Caco-2 (cell line): ENCODE results near the gene ARPIN. TPM values are rescaled to one million over a fixed set of nuclear protein-coding genes. Genes with fewer than 3 reads are reported as not detected.
"Not testable (repeated sequence)": the region's sequence is repeated elsewhere in the genome, so short reads cannot be mapped to it uniquely, and the experiment has no call there.

Experiments
- Bru-seq: library from RNA; stranded (reverse); fragments of 400-500 nt; gene quantifications from one replicate; lab custom pipeline; 2021; lab: Mats Ljungman, UMichigan
- BruChase-seq, 2 experiments: library from RNA; stranded (reverse); fragments of 400-500 nt; gene quantifications; one replicate each; lab custom pipeline; 2021; lab: Mats Ljungman, UMichigan
- BruUV-seq: library from RNA; stranded (reverse); fragments of 400-500 nt; replicated peaks from 2 replicates; lab custom pipeline; 2021; lab: Mats Ljungman, UMichigan
- CTCF ChIA-PET: fragments of 300-600 bp; sonication (Branson Sonifier 250); formaldehyde crosslinking; loops from one replicate; lab custom pipeline; 2022; ENCODE audit warnings: antibody characterized with exemption; lab: Charles Lee
- POLR2A ChIA-PET: fragments of 300-600 bp; sonication (Branson Sonifier 250); formaldehyde crosslinking; loops from one replicate; lab custom pipeline; 2022; ENCODE audit warnings: antibody characterized with exemption; lab: Charles Lee
- DNase-seq, 2 experiments: peaks; one replicate each; pipeline versions ENCODE4 v3.0.0 to v3.0.0-alpha.2; 2020 to 2022
- H3K27me3 ChIP-seq: replicated peaks from 2 replicates; pipeline ENCODE4 v1.6.0; 2011; ENCODE audit warnings: low read length; ENCODE audit not compliant: control insufficient read depth, insufficient read depth
- H3K36me3 ChIP-seq: 2 replicates; pipeline ENCODE4 v1.5.1; 2011; ENCODE audit warnings: low read length; ENCODE audit not compliant: control insufficient read depth, insufficient read depth
- H3K4me1 ChIP-seq: fragments of 250-450 bp; sonication (Bioruptor Pico); 2 replicates; pipeline ENCODE4 v1.5.1; 2020; ENCODE audit warnings: mild to moderate bottlenecking
- H3K4me3 ChIP-seq: 2 replicates; pipeline ENCODE4 v1.5.1; 2011; ENCODE audit warnings: low read depth, mild to moderate bottlenecking, control low read depth, low read length
- H3K9me3 ChIP-seq: fragments of 250-450 bp; sonication (Bioruptor Pico); 2 replicates; pipeline ENCODE4 v1.5.1; 2020; ENCODE audit warnings: mild to moderate bottlenecking, moderate library complexity
- H3K27ac Mint-ChIP-seq: one replicate; pipeline ENCODE4 v1.8.0; 2022; ENCODE audit warnings: mixed read lengths; ENCODE audit not compliant: unreplicated experiment
- H3K27me3 Mint-ChIP-seq: one replicate; pipeline ENCODE4 v1.8.0; 2022; ENCODE audit warnings: mixed read lengths; ENCODE audit not compliant: insufficient read depth, unreplicated experiment
- H3K36me3 Mint-ChIP-seq: one replicate; pipeline ENCODE4 v1.8.0; 2022; ENCODE audit warnings: mild to moderate bottlenecking, mixed read lengths; ENCODE audit not compliant: insufficient read depth, unreplicated experiment
- H3K4me1 Mint-ChIP-seq: one replicate; pipeline ENCODE4 v1.8.0; 2022; ENCODE audit warnings: low read depth, mixed read lengths; ENCODE audit not compliant: unreplicated experiment
- H3K4me3 Mint-ChIP-seq: one replicate; pipeline ENCODE4 v1.8.0; 2022; ENCODE audit warnings: mild to moderate bottlenecking, moderate library complexity, mixed read lengths; ENCODE audit not compliant: unreplicated experiment
- H3K9me3 Mint-ChIP-seq: one replicate; pipeline ENCODE4 v1.8.0; 2022; ENCODE audit warnings: mixed read lengths; ENCODE audit not compliant: unreplicated experiment
- CTCF ChIP-seq, 2 experiments: fragments of 200-600 bp in 1 of 2; IDR thresholded peaks; 1 replicate in 1 of 2; 2 replicates in 1 of 2; pipeline versions ENCODE4 v1.5.1 to v1.8.0; 2011 to 2022; ENCODE audit warnings: antibody characterized with exemption in 1 of 2, control low read depth in 1 of 2, inconsistent platforms in 1 of 2, low read depth in 1 of 2, low read length in 1 of 2, mild to moderate bottlenecking in 1 of 2, moderate library complexity in 1 of 2; ENCODE audit not compliant: insufficient read depth in 1 of 2, severe bottlenecking in 1 of 2, unreplicated experiment in 1 of 2
- intact Hi-C: fragments of 100-400 bp; cut with micrococcal nuclease; formaldehyde crosslinking; loops from one replicate; pipeline ENCODE4 v1.10.0; 2022; ENCODE audit not compliant: unreplicated experiment
- long read RNA-seq: library from polyadenylated mRNA; stranded (forward); transcript quantifications from one replicate; pipeline ENCODE4 v2.0.0, GENCODE V29; 2022
- total RNA-seq: library from RNA; stranded (reverse); gene quantifications from 2 replicates; pipeline ENCODE4 v1.2.3, GENCODE V29; 2022

ARPIN gene
- total RNA-seq (11.5 and 13.3 TPM in 2 replicates), Bru-seq, nascent RNA (percentile 63 among the genes with signal in this experiment), BruChase-seq, experiment 1, labeled RNA remaining after a 2-hour chase (percentile 72 among the genes with signal in this experiment), BruChase-seq, experiment 2, labeled RNA remaining after a 6-hour chase (percentile 87 among the genes with signal in this experiment)
- long read RNA-seq, full-length matches to known transcripts: 5 of 9 reads
- long read RNA-seq, partial matches to known transcripts: 1 of 9 reads
- long read RNA-seq, other reads (novel, unspliced or antisense): 3 of 9 reads

- ChIA-PET POLR2A (interaction anchor here (0.6 to 1.1 kb wide), 2 partner anchors 29 to 162 kb away, joined by 3 to 4 read pairs; no protein-coding TSS in a partner anchor), CTCF (interaction anchor here (1.1 to 1.4 kb wide), 2 partner anchors 14 to 59 kb away, joined by 4 to 5 read pairs; no protein-coding TSS in a partner anchor)
- Histone ChIP-seq H3K4me1 (peaks cover 23% of the 10 kb centered on the region), H3K36me3 (no peaks in the 10 kb centered on the region; the same call in 1 of the 2 replicates), H3K9me3 (no peaks in the 10 kb centered on the region), H3K4me3 (peak within 1 kb of the TSS; percentile 54), H3K27me3 (no peaks in the 10 kb centered on the region)
- no TSS peak for BruUV-seq
- H3K27ac Mint-ChIP-seq: peak within 1 kb of the TSS; percentile 75
- H3K4me3 Mint-ChIP-seq: peak within 1 kb of the TSS; percentile 84
- DNase-seq: peak; percentile 67 to 77
- no peak for TF ChIP-seq CTCF (IDR thresholded peaks at IDR 0.05; ENCODE audit: insufficient read depth in 1 of 2, low read depth in 1 of 2, low read length in 1 of 2, severe bottlenecking in 1 of 2, unreplicated experiment in 1 of 2)
- peaks cover 5% of the 10 kb centered on the region for H3K36me3 Mint-ChIP-seq
- H3K27me3 Mint-ChIP-seq: no peaks in the 10 kb centered on the region
- H3K9me3 Mint-ChIP-seq: no peaks in the 10 kb centered on the region
- intact Hi-C loops: loop anchor here (2.0 to 5.0 kb wide), 2 partner anchors 14 to 174 kb away; no protein-coding TSS in a partner anchor
- H3K4me1 Mint-ChIP-seq: peaks cover 33% of the 10 kb centered on the region
These were observed at the start of gene ARPIN for GRCh38 chr15:89912674-89913396. ARPIN (minus strand) TSS chr15:89912952; CDS start chr15:89912835, 117 bp downstream.

DNA sequence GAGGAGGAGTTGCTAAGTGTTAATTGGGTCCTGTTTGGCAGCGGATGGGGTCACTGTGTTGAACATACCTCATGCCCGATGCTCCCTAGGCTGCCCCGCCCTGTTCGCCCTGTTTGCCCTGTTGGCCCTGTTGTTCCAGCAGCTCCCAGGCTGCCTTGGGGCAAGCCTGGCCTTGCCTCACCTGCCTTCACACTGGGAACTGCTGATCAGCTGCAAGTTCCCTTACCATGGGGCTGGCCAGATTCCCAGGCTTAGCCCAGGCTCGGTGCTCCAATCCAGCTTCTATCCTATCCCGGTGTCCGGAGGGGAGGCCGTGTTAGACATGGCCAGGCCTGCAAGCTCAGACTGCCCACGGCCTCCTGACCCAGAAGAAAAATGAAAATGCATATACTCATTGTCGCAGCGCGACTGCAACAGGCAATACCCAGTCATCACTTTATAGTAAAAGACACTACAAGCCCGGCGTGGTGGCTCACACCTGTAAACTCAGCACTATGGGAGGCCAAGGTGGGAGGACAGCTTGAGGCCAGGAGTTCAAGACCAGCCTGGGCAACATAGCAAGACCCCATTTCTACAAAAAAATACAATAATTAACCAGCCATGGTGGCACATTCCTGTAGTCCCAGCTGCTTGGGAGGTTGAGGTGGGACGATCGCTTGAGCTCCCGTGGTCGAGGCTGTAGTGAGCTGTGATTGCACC lies 45.5 kb upstream of the ARPIN start:
- intact Hi-C loops: no loop called here
- Histone ChIP-seq H3K4me3 (no peak overlapping the region), H3K27me3 (no peaks in the 10 kb centered on the region), H3K36me3 (no peaks in the 10 kb centered on the region), H3K9me3 (no peaks in the 10 kb centered on the region), H3K4me1 (no peaks in the 10 kb centered on the region)
- Mint-ChIP-seq H3K27ac (no peak overlapping the region), H3K27me3 (no peaks in the 10 kb centered on the region), H3K4me1 (no peaks in the 10 kb centered on the region), H3K36me3 (no peaks in the 10 kb centered on the region), H3K4me3 (no peak overlapping the region), H3K9me3 (peaks cover 11% of the 10 kb centered on the region)
- peak; percentile 7 to 41 for DNase-seq
- no peak for TF ChIP-seq CTCF (IDR thresholded peaks at IDR 0.05; ENCODE audit: insufficient read depth in 1 of 2, low read depth in 1 of 2, low read length in 1 of 2, severe bottlenecking in 1 of 2, unreplicated experiment in 1 of 2)
- BruUV-seq: no TSS peak
- ChIA-PET CTCF (no interaction called here), POLR2A (no interaction called here)

GRCh38 chr15:89955449-89955998 lies 42.8 kb upstream of the ARPIN start:
- CTCF ChIA-PET, POLR2A ChIA-PET, H3K36me3 ChIP-seq, H3K27ac Mint-ChIP-seq, H3K4me3 ChIP-seq, DNase-seq, H3K27me3 ChIP-seq, BruUV-seq, intact Hi-C loops, H3K4me3 Mint-ChIP-seq, H3K4me1 Mint-ChIP-seq, H3K36me3 Mint-ChIP-seq, H3K9me3 ChIP-seq, H3K27me3 Mint-ChIP-seq, H3K4me1 ChIP-seq: not testable (repeated sequence)
- H3K9me3 Mint-ChIP-seq: peaks cover 11% of the 10 kb centered on the region
